Stomach (tissue), 19 donors: ENCODE measurements around the gene DLGAP5. TPM values are rescaled to one million over a fixed set of nuclear protein-coding genes. Genes with fewer than 3 reads are reported as not detected.

ENCODE experiments used
- DNase-seq, 2 donors: peaks; one replicate each; pipeline versions ENCODE4 v3.0.0 to v3.0.0-alpha.2; 2013 to 2019
- H3K27ac ChIP-seq, 5 donors: fragments of 200-600 bp in 4 of 5; sonication (generic) in 4 of 5; one replicate each; pipeline ENCODE4 v1.5.1; 2013 to 2019; ENCODE audit warnings: mild to moderate bottlenecking in 1 of 5, moderate library complexity in 1 of 5
- H3K27me3 ChIP-seq, 3 donors: fragments of 200-600 bp; sonication (generic); one replicate each; pipeline ENCODE4 v1.5.1; 2017 to 2019; ENCODE audit warnings: mixed run types in 1 of 3
- H3K36me3 ChIP-seq, 4 donors: fragments of 200-600 bp; sonication (generic); 1 replicate in 3 of 4; 2 replicates in 1 of 4; pipeline ENCODE4 v1.5.1; 2016 to 2019
- H3K4me1 ChIP-seq, 4 donors: fragments of 200-600 bp; sonication (generic); one replicate each; pipeline ENCODE4 v1.5.1; 2016 to 2019
- H3K4me3 ChIP-seq, 4 donors: fragments of 200-600 bp; sonication (generic) in 3 of 4; one replicate each; pipeline ENCODE4 v1.5.1; 2016 to 2019; ENCODE audit warnings: mild to moderate bottlenecking in 1 of 4
- H3K9me3 ChIP-seq, 4 donors: fragments of 200-600 bp; sonication (generic); one replicate each; pipeline ENCODE4 v1.5.1; 2016 to 2019
- EP300 ChIP-seq: sonication (generic); formaldehyde crosslinking; IDR thresholded peaks from one replicate; pipeline ENCODE4 v1.6.1; 2017; ENCODE audit warnings: antibody characterized with exemption
- POLR2A ChIP-seq, 4 donors: fragments of 450-650 bp; IDR thresholded peaks; one replicate each; pipeline ENCODE4 v1.6.1; 2016; ENCODE audit warnings: antibody characterized with exemption in 4 of 4, control low read depth in 2 of 4, mild to moderate bottlenecking in 1 of 4, moderate library complexity in 1 of 4
- POLR2AphosphoS5 ChIP-seq, 3 donors: sonication (generic); formaldehyde crosslinking; IDR thresholded peaks; one replicate each; pipeline ENCODE4 v1.6.1; 2016; ENCODE audit warnings: antibody characterized with exemption in 3 of 3
- WGBS, 5 donors: extraction: QIAGEN DNeasy Blood & Tissue Kit in 3 of 5; methylation state at CpG; one replicate each; pipeline versions ENCODE4 v1.1.5 to v1.1.7; 2013 to 2018; 5-methylcytosine and 5-hydroxymethylcytosine counted together
- intact Hi-C: fragments of 100-400 bp; cut with DNase I; formaldehyde crosslinking; loops from one replicate; pipeline ENCODE4 v1.15.1; 2023; ENCODE audit warnings: low total_unique reads
- long read RNA-seq, 10 donors: transcript quantifications; one replicate each; lab custom pipeline, GENCODE V29; 2026
- polyA plus RNA-seq, 3 donors: library from polyadenylated mRNA; stranded (reverse); fragments of 200-250 nt; gene quantifications; one replicate each; pipeline ENCODE4 v1.2.3, GENCODE V29; 2013
- total RNA-seq, 5 donors: library from RNA; depleted of rRNA; stranded (reverse); fragments of >200 nt; gene quantifications; one replicate each; pipeline versions ENCODE4 v1.1.0 to v1.2.3, GENCODE V29; 2014 to 2016
- TF ChIP-seq, protein P1 (sequence below), 7 experiments: fragments of 450-650 bp in 4 of 7; fragments of 200-600 bp in 3 of 7; sonication (generic) in 3 of 7; IDR thresholded peaks; one replicate each; pipeline ENCODE4 v1.5.1; 2016 to 2019; ENCODE audit warnings: antibody characterized with exemption in 7 of 7, control low read depth in 2 of 7, mild to moderate bottlenecking in 1 of 7
- donor health status: healthy with polysubstance abuse.
- donor health status: Bipolar disorder and iron deficiency.
- donor health status: healthy.

Gene DLGAP5, protein sequence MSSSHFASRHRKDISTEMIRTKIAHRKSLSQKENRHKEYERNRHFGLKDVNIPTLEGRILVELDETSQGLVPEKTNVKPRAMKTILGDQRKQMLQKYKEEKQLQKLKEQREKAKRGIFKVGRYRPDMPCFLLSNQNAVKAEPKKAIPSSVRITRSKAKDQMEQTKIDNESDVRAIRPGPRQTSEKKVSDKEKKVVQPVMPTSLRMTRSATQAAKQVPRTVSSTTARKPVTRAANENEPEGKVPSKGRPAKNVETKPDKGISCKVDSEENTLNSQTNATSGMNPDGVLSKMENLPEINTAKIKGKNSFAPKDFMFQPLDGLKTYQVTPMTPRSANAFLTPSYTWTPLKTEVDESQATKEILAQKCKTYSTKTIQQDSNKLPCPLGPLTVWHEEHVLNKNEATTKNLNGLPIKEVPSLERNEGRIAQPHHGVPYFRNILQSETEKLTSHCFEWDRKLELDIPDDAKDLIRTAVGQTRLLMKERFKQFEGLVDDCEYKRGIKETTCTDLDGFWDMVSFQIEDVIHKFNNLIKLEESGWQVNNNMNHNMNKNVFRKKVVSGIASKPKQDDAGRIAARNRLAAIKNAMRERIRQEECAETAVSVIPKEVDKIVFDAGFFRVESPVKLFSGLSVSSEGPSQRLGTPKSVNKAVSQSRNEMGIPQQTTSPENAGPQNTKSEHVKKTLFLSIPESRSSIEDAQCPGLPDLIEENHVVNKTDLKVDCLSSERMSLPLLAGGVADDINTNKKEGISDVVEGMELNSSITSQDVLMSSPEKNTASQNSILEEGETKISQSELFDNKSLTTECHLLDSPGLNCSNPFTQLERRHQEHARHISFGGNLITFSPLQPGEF
- total RNA-seq (1 to 10 TPM in 4 of 5 donors, under 1 TPM in 1; 0.45 to 7.7 (median 3.5) TPM), polyA plus RNA-seq (1 to 10 TPM in 2 of 3 donors, under 1 TPM in 1; 0.61 to 2.0 (median 2.0) TPM)
- long read RNA-seq, donor 1 = 0 reads
- long read RNA-seq, donor 2 = 0 reads
- long read RNA-seq, donor 3, partial matches to known transcripts = 0 of 1 reads
- long read RNA-seq, donor 3, other reads (novel, unspliced or antisense) = 0 of 1 reads
- long read RNA-seq, donor 4 = 0 reads
- long read RNA-seq, donor 5 = 0 reads
- long read RNA-seq, donor 6, partial matches to known transcripts = 5 of 8 reads
- long read RNA-seq, donor 6, other reads (novel, unspliced or antisense) = 0 of 8 reads
- long read RNA-seq, donor 7, partial matches to known transcripts = 0 of 2 reads
- long read RNA-seq, donor 7, other reads (novel, unspliced or antisense) = 0 of 2 reads
- long read RNA-seq, donor 8, partial matches to known transcripts = 0 of 1 reads
- long read RNA-seq, donor 8, other reads (novel, unspliced or antisense) = 0 of 1 reads
- long read RNA-seq, donor 9 = 0 reads
- long read RNA-seq, donor 10, partial matches to known transcripts = 0 of 2 reads
- long read RNA-seq, donor 10, other reads (novel, unspliced or antisense) = 0 of 2 reads

DNA sequence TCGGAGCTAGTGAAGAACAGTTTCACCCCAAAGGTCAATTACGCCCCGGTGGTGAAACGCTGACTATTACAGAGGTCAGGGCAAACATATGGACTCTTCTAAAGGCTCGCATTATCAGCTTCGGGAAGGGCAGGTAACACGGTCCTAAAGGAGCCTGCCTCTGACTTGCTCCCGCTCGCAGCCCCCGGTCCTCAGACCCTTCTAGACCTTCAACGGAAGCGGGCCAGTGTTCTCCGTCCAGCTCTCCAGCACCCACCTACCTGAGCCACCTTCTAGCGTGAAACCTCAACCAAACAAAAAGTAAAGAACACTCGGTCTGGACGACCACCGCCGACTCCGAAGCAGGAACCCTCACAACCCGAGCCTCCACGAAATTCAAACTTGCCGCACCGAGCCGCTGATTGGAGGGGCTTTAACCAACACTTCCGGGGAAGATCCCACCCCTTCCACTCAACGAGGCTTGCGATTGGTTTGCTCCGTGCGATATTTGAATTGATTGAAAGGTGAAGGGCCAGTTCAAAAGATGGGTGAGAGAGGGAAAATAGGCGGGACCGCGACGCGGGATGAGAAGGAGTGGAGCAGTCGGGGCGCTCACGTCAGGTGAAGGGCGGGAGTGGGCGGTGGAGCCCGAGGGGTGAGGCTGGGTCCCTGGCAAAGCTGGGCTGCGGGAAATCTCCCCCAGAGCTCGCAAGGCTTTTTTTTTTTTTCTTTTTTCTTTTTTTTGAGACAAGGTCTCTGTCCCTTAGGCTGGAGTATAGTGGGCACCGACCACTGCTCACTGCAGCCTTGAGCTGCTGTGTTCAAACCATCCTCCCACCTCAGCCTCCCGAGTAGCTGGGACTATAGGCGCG, at the start of gene DLGAP5:
TSS of gene DLGAP5 (minus strand) at position 383 of the 851 bp plus-strand sequence. CDS start 2,406 bp downstream, outside the sequence.
- no peaks in the 10 kb centered on the region for H3K9me3 ChIP-seq
- TF ChIP-seq, protein P1, sequence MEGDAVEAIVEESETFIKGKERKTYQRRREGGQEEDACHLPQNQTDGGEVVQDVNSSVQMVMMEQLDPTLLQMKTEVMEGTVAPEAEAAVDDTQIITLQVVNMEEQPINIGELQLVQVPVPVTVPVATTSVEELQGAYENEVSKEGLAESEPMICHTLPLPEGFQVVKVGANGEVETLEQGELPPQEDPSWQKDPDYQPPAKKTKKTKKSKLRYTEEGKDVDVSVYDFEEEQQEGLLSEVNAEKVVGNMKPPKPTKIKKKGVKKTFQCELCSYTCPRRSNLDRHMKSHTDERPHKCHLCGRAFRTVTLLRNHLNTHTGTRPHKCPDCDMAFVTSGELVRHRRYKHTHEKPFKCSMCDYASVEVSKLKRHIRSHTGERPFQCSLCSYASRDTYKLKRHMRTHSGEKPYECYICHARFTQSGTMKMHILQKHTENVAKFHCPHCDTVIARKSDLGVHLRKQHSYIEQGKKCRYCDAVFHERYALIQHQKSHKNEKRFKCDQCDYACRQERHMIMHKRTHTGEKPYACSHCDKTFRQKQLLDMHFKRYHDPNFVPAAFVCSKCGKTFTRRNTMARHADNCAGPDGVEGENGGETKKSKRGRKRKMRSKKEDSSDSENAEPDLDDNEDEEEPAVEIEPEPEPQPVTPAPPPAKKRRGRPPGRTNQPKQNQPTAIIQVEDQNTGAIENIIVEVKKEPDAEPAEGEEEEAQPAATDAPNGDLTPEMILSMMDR (IDR thresholded peaks at IDR 0.05) = no peak
- TF ChIP-seq POLR2AphosphoS5 (IDR thresholded peaks at IDR 0.05) = peak; percentile 56 to 83 (median 60)
- 1 to 2% (median 1%) methylated on average over 45 to 46 of the region's 46 CpGs for WGBS, 5 donors
- H3K4me1 ChIP-seq = peaks cover 0 to 22% (median 12%) of the 10 kb centered on the region in 4 donors
- H3K4me3 ChIP-seq = peak within 1 kb of the TSS; percentile 53 to 59 (median 54)
- peak within 1 kb of the TSS in 4 of 5 donors; percentile 56 to 79 (median 66) for H3K27ac ChIP-seq
- intact Hi-C loops = no loop called here
- peak; percentile 92 to 99 for DNase-seq
- no peaks in the 10 kb centered on the region for H3K27me3 ChIP-seq
- H3K36me3 ChIP-seq = no peaks in the 10 kb centered on the region

- 29 to 51% (median 33%) methylated on average over 32 to 33 of the region's 33 CpGs for WGBS, 5 donors
- TF ChIP-seq POLR2A (IDR thresholded peaks at IDR 0.05) = no peak
- TF ChIP-seq EP300 = no peak
- TF ChIP-seq, protein P1 (IDR thresholded peaks at IDR 0.05) = no peak
- TF ChIP-seq POLR2AphosphoS5 (IDR thresholded peaks at IDR 0.05) = no peak
- peaks cover 0 to 12% (median 2%) of the 10 kb centered on the region in 4 donors for H3K4me1 ChIP-seq
- intact Hi-C loops = no loop called here
- H3K4me3 ChIP-seq = no peak overlapping the region
- no peaks in the 10 kb centered on the region for H3K36me3 ChIP-seq
- no peaks in the 10 kb centered on the region for H3K9me3 ChIP-seq
- peak in 1 of 2 donors; percentile 31 for DNase-seq
- no peak overlapping the region for H3K27ac ChIP-seq
- H3K27me3 ChIP-seq = peaks cover 0 to 33% (median 0%) of the 10 kb centered on the region in 3 donors
These were observed 49.3 kb upstream of the DLGAP5 start for GRCh38 chr14:55240526-55241178.

DNA sequence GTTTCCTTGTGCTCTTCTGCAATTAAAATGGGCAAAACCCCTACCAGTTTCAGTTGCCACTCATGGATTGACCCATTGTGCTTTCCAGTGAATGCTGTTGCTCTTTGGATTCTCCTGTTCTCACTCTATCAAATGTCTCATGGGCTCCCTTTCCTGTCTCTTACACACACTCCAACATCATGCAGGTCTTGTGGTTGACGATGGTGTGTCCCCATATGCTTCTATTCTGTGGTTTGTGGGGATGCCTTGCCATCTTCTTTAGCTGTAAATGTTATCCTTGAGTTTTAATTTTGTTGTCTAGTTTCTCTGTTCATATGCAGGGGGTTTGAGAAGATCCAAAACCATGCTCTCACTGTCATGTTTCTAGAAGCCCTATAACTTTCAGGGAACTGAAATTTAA, 47.9 kb upstream of the DLGAP5 start:
- Histone ChIP-seq H3K9me3 (no peaks in the 10 kb centered on the region), H3K4me1 (peaks cover 0 to 12% (median 2%) of the 10 kb centered on the region in 4 donors), H3K27ac (no peak overlapping the region), H3K36me3 (no peaks in the 10 kb centered on the region), H3K4me3 (no peak overlapping the region), H3K27me3 (peaks cover 0 to 32% (median 0%) of the 10 kb centered on the region in 3 donors)
- intact Hi-C loops = no loop called here
- DNase-seq = no peak
- TF ChIP-seq EP300 = no peak
- TF ChIP-seq, protein P1 (IDR thresholded peaks at IDR 0.05) = no peak
- no peak for TF ChIP-seq POLR2A (IDR thresholded peaks at IDR 0.05)
- TF ChIP-seq POLR2AphosphoS5 (IDR thresholded peaks at IDR 0.05) = no peak
- WGBS, 5 donors = 71 to 87% (median 79%) methylated on average over 1 of the region's 1 CpG
